GM18519 (cell line): ENCODE data around the gene P2RY4.
"Not testable (repeated sequence)": the region's sequence is repeated elsewhere in the genome, so short reads cannot be mapped to it uniquely, and the experiment has no call there.

Experiments used
- ATAC-seq: cut with Tn5 transposase; IDR thresholded peaks from one replicate; pipeline ENCODE4 v1.9.1; 2021; ENCODE audit warnings: mild to moderate bottlenecking, moderate library complexity; ENCODE audit not compliant: unreplicated experiment, low FRiP score

The P2RY4 gene

DNA sequence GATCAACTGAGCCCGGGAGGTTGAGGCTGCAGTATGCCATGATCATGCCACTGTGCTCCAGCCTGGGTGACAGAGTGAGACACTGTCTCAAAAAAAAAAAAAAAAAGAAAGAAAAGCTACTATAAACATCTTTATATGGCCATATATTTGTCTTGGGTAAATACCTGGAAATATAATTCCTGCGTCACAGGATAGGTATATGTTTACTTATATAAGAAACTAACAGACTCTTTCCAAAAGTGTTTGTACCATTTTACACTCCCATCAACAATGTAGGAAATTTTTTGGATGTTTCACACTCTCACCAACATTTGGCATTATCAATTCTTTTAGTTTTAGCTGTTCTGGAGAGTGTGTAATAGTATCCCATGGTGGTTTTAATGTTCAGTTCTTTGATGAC is 12.8 kb downstream of the P2RY4 start:
- no peak for ATAC-seq

DNA sequence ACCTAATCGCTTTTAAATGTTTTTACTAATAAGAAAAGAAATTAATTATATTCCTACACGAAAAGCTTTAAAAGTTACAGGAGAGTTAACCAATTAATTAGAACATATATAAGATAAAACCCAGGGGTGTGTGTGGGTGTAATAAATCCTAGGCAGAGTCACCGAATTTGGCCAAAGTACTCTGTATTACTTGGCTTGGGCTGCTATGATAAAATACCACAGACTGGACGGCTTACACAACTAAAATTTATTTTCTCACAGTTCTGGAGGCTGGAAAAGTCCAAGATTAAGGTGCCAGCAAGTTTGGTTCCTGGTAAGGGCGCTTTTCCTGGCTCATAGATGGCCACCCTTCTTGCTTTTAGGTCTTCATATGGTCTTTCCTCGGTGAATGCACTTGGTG is 15.1 kb downstream of the P2RY4 start:
- no peak for ATAC-seq

DNA sequence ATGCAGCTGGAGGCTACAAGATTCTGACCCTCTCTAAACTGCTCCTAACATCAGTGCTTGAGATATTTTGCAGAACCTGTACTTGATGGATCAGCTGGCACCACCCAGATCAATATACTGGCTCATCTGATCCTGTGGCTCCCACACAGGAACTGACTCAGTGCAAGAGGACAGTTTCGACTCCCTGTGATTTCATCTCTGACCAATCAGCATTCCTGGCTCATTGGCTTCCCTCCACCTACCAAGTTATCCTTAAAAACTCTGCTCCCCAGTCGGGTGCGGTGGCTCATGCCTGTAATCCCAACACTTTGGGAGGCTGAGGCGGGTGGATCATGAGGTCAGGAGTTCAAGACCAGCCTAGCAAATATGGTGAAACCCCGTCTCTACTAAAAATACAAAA is 16.4 kb downstream of the P2RY4 start:
- ATAC-seq: not testable (repeated sequence)

DNA sequence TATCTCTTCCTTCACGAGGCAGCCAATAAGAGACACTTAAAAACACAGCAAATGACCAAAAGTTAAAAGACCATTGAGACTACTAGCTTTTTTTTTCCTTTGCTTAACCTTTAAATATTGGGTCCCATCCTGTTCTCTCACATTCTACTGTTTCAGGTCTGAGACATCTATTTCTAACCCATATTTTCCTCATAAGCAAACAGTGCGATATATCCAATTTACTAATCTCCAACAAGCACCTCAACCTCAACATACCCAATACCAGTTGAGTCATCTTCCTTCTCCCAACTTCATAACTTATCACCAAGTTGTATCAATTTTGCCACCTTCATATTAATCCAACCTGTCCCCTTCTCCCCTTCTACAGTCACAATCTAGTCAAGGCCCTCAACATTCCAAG is 18.5 kb downstream of the P2RY4 start:
- no peak for ATAC-seq

DNA sequence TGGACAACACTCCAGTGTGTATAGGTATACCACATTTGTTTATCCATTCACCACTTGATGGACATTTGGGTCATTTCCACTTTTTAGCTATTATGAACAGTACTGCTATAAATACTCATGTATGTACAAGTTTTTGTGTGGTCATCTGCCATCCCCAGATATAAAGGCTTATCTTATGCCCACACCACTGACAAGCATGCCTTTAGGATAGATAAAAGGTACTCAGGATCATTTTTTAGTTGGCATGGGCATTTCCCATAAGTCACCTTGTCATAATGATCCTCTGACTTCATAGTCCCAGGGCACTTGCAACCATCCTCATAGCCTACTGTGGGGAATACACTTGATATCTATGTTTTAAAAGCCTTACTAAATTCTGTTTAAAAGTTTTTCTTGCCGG is 19.3 kb downstream of the P2RY4 start:
- ATAC-seq: no peak

DNA sequence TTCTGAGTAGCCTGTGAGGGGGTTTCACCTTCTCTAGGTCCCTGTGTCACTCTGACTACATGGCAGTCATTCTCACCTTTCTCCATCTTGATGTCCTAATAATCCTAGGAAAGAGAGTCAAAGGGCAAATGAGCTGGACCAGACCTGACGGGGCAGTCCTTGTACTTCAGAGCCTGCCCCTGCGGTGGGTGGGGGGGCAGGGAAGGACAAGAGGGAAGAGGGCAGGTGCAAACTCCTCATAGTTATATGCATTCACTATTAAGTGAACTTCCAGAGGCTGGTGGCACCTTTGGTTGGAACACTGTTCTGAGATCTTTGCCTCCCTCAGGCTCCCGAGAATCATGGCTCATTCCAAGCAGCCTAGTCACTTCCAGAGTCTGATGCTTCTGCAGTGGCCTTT is 25.6 kb downstream of the P2RY4 start, which contains the start of gene AWAT1:
Gene AWAT1, plus strand, starts transcription at position 301 of the 400 bp plus-strand sequence. Its CDS starts 41 bp downstream, at position 342.
- no peak for ATAC-seq

DNA sequence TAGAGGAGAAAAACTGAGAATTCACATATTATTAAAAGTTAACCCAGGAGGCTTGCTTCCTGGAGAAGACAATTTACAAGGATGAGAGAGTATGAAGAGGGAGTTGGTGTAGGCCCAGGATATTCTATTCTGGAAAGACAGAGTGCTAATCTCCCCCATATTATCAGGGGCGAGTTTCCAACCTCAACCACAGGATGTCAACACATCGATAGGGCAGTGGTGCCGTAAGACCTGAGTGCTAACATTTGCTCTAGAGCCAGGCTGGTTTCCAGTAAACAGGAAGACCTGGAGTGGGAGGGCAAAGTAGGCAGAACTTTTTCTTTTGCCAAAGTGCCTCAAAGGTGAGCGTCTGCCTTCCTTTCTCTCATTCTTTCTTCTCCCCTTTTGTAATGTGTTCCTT is 28.3 kb downstream of the P2RY4 start:
- no peak for ATAC-seq

DNA sequence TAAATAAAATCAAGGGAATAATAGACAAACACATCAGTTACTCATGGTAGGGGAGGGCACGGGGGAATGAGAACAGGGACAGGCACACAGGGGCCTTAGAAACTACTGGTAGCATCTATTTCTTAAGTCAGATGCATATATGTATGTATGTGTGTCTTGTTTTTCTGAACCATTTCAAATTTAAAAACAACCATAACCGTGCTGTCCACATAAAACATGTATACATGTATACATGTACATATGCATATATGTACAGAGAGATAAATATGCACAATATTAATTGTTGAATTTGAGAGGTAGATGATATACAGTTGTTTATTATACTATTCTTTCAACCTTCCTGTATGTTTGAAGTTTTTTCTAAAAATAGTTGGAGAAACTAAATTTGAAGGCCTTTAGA is 33.3 kb downstream of the P2RY4 start:
- ATAC-seq: no peak

DNA sequence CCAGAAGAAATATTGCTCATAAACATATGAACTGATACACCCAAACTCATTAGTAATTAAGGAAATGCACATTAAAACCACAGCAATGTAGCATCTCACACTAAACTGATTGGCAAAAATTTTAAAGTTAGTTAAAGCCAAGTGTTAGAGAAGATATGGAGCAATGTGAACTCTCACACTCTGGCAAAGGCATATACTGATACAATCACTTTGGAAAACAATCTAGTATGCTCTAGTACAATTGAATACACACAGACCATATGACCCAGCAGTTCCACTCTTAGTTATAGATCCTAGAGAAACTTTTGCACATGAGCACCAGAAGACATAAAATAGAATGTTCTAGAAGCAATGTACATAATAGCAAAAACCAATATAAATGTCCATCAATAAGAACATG is 34.0 kb downstream of the P2RY4 start:
- ATAC-seq: no peak

DNA sequence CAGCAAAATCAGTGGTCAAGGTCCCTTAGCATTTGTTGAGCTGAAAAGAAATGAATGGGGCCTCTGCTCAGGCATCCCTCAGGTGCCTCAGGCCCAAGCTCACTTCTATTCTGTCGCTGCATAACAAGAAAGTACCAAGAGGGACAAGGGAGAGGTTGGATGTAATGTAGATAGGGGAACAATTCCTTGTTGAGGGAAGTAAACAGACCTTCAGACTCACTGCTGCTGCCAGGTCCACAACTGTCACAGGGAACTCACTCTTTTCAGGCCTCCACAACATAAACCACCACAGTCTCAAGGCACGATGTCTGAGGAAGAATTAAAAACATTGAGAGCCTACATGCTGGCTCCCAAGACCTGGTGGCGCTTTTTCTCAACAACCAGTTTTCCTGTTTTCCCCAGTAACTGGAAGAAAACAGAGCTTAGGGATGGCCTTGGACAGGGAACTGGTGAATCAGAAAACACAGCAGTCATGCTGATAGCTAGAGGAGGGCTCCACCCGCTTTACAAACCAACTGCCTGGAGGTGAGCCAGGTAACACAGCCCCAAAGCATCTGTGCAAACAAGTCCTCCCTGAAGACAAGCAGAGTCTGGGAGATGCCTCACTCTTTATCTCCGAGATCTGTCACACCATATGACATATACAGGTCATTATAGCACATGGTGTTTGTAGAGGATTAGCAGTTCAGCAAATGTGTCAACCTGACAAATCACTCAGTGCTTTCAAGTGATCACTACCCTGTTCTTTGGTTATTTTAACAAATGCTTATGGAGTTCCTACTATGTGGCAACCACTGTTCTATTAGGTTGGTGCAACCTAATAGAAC is 39.9 kb downstream of the P2RY4 start:
- no peak for ATAC-seq

DNA sequence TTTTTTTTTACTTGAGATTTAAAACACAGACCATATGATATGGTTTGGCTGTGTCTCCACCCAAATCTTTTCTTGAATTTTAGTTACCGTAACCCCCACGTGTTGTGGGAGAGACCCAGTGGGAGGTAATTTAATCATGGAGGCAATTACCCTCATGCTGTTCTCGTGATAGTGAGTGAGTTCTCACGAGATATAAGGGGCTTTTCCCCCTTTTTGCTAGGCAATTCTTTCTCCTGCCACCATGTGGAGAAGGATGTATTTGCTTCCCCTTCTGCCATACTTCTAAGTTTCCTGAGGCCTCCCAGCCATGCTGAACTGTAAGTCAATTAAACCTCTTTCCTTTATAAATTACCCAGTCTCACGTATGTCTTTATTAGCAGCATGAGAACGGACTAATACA is 50.4 kb downstream of the P2RY4 start:
- ATAC-seq: not testable (repeated sequence)

DNA sequence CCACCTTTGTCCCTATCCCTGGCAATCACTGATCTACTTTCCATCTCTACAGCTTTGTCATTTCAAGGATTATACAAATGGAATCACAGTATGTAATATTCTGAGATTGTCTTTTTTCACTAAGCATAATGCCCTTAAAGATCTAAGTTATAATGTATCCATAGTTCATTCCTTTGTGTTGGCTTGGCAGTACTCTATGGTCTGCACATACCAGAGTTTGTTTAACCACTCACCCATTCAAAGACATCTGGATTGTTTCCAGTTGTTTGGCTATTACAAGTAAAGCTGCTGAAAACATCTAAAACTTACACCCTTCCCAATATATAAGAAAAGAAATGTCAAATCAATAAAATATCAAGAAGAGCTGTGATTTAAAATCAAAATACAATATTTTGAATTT is 51.5 kb downstream of the P2RY4 start:
- ATAC-seq: no peak
